ENCODE results near the gene ADCY1.

The ADCY1 gene

DNA sequence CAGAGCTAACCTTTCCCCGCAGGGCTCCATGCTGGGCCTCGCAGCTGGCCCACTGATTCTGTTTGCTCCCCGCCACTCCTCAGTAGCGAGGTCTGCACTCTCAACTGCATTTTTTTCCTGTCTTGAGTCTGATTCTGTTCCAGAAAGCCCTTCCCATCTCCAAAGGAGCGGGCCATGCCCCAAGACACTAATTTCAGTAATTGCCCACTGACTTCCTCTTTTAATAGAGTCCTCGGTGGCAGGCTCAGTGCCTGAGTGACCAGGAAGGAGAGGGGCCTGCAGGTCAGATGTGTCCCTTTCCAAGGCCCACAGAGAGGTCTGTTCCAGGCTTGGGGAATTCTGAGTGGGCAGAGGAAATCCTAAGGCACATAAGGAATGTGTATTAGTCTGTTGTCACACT is 77.4 kb downstream of the ADCY1 start:
- DNase-seq (ENCODE audit: low spot score), result no peak

DNA sequence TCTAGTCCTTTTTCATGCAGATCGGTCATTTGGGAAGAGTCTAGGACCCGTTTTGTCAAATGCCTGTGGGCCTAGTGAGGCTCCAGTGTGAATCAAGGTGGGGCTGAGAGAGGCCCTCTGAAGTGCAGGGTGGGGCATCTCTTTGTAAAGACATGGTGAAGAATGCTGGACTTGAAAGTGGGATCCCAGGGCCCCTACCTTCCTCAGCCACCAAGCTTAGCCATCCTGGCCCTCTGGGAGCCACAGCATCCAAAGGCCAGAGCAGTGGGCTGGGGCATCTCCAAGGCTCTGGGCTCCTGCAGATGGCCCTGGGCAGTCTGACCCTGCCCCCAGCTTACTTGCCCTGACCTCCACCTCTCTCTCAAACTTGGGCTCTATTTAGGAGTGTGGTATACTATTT is 78.5 kb downstream of the ADCY1 start:
- DNase-seq (ENCODE audit: low spot score), result no peak

DNA sequence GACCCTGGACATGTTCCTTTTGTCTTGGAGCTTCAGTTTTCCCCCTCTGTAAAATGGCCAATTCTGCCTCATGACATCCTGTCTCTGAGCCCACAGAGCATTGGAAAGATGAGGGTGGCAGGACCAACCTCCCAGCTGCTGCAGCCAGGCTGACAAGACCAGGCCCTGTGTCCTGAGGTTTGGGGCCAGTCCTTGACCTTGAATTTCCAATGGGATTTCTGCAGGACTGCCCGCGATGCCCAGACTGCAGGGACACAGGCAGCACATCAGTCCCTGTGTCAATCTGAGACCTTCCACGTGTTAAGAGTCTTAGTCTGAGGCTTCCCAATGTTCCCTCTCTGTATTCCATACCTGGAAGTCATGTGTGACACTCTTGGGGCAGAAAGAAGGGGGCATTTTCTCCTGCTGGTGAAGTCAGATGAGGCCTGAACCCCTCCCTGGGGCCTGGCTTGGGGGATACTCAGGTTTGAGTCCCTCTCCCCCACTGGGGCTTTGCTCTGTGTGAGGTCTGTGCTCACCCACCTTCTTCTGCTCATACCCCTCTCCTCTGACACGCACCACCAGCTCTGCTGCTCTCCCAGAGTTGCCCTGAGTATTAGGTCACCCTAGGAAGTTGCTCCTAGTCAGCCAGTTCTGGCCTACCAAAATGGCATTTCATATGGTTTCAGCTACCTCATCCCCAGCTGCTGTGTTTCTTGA is 79.2 kb downstream of the ADCY1 start:
- DNase-seq (ENCODE audit: low spot score), result no peak

DNA sequence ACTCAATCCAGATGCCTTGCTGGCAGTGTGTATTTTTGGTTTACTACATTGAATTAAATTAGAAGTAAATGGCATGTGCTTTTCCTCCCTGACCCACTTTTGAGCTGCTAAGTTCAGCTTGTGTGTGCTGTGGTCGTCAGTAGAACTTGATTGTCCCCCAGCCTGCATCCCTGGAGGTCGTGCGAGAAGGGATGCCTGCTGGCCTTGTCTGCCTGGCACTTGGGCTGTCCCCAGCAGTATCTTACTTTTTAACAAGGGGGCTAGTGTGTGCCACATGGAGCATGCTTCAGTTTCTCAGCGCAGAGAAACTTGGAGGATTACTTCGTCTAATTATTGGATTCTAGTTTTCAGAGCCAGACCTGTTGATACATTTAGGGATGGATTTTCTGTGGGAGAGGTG is 80.2 kb downstream of the ADCY1 start:
- DNase-seq (ENCODE audit: low spot score), result no peak

DNA sequence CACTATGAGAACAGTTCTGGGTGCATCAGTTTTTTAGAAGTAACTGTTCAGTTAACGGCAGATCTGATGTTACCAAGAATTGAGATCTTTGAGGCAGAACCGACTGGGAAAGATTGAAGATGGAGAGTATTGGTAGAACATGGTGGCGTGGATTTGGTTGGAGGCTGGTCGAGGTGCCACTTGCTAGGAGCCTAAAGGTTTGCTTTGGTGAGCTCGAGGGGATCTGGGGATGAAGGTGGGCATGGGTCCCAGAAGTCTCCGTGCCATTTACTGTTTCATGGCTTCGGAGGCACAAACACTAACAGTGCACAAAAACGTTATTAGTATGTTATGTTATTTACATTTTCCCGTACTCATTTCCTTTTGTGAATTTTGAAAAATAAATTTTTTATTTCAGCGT is 81.4 kb downstream of the ADCY1 start:
- DNase-seq (ENCODE audit: low spot score), result no peak

DNA sequence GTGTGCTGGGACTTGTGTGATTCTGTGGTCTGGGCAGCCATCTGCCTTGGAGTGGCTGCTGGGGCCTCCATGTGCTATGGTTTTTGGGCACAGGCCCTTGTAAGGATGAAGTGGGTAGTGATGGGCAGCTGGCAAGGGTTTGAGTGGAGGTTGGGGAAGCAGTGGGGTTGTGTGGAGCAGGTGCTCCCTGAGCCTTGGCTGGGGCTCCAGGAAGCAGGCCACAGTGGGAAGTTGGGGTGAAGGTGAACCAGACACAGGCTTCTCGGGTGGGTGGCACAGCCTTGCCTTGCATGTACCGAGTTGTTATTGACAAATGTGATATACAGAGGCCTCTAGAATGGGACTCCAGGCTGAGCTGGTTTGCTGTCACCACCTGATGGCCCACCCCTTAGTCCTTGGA is 82.3 kb downstream of the ADCY1 start:
- DNase-seq (ENCODE audit: low spot score), result no peak

DNA sequence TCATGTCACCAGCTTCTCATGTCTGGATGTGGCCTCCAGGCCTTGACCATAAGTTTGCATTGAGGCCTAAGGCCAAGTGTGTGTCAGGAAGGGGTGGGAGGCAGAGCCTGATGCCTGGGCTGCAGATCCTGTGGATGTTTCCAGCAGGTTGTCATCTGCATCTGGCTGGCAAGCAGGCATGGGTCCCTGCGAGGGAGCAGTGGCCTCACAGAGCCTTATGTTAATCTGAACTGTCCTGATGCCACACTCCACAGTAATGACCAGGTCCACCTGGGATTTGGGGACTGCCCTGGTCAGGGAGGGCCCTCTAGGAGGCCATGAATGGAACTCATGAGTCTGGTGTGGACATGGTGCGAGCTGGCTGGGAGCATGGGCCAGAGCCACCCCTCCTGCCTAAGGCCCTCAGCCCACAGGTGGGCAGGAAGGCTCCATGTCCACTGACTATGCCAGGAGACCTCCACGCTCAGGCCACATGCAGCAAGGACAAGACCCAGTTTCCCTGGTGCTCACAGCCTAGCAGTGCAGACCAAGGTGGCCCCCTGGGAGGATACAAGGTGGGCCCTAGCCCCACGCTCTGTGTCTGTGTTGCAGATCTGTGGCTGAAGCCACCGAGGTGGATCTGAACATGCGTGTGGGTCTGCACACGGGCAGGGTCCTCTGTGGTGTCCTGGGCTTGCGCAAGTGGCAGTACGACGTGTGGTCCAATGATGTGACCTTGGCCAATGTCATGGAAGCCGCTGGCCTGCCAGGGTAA is 83.1 kb downstream of the ADCY1 start:
- DNase-seq (ENCODE audit: low spot score), result no peak

DNA sequence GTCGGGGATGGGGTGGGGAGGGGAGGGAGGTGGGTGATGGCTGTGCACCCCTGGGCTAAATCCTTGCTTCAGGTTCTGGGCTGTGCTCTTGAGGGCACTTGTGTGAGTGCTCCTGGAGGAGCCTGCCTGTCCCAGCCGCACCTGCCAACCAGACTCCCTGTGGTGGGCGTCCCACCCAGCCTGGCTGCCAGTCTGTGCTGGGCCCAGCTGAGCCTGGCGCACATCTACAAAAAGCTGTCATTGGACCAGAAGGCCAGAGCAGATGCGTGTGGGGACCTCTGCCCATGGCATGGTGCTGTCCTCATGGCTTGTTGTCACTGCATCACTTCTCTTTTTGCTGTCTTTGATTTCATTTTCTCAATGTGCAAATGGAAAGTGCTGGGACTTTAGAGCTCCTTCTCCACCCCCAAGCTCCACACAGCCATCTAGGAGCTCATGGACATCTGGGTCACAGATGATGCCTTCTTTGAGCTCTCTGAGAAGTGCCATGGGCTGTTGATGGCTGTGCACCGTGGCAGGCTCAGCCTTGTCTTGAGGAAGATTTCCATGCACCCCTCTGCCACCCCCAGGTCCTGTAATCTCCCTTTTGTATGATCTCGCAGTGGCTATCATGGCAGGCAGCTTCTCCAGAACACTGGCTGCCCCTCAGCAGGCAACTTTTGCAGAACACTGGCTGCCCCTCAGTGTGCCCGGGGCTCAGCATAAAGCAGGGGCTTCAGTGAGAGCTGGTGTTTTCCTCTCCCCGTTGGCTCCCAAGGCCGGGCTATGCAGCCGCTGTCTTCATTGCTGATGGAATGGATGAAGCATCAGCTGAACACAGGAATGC is 83.9 kb downstream of the ADCY1 start:
- no peak for DNase-seq (ENCODE audit: low spot score)

DNA sequence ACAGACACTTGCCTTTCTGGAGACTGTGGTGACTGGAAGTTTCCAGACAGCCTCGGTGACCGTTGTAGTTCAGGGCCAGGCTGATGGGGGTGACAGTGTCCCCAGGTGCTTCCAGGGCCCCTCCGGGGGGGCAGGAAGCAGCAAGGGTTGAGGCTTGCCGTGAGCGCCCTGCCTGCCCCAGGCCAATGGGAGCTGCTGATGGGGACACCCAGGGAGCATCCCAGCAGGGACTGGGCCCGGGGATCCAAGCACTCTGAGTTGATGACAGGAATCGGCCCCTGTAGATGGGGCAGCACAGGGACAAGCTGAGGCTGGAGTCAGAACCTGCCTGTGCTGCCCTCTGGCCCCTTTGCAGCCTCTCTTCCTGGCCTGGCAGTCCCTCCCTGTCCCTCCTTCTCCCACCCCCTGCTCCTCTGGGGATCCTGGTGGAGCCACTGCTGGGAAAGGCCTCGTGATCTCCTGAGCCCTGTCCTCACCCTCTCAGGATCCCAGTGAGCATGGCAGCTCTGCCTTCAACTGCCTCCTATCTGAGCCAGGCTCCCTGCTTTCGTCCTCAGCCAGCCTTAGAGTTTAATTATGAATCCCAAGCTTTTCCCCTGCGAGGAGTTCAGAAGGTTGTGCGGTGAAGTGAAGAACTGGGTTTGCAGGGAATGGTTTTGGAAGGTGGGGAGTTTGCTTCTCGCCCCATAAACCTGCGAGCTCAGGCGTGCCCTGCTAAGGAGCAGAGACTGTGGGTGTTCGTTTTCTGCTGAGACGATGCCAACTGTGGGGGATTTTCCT is 84.7 kb downstream of the ADCY1 start:
- no peak for DNase-seq (ENCODE audit: low spot score)

DNA sequence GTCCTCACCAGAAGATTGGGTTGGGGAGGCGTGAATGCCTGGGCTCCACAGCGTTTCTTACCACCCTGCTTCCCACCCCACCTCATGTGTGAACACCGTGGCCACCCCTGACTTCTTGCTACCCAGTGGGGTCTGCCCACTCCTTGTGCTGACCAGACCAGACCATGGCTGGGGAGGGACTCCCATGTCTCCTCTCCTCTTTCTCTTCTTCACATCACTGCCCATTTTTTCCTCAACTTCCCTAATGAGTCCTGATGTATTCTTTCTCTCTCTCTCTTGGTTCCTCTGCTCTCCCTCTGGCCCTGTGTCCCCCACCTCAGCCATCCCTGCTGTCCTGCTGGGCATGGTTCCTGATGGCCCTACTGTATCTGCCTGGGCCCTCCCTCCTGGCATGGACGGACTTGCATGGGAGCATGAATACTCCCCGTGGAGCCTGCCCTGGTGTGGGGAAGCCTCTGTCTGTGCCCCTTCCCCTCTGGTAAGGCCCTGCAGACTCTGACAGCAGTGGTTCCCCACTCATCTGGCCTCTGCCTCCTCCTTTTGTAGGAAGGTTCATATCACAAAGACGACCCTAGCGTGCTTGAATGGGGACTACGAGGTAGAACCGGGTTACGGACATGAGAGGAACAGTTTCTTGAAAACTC is 85.5 kb downstream of the ADCY1 start:
- DNase-seq (ENCODE audit: low spot score), result no peak

DNA sequence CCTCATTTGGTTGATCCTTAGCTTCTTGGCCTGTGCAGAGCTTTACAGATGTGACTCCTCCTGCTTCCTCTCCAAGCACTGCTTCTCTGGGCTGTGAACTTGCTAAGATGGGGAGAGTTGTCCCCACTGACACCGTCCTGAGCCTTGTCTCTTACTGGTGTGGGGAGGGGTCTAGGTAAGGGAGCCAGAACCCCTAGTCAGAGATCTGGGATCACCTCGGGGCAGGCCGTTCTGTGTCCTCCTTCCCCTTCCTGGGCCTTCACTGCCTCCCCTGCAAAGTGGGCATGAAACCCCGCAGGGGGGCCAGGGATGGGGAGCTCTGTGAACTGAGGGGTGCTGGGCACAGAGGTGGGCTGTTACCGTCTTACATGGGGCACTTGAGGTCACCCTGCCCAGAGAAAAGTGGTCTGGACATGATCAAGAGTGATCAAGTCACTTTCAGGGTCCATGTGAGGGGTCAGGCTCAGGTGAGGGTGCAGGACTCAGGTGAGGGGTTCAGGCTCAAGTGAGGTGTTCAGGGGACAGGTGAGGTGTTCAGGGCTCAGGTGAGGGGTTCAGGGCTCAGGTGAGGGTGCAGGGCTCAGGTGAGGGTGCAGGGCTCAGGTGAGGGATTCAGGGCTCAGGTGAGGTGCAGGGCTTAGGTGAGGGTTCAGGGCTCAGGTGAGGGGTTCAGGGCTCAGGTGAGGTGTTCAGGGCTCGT is 86.2 kb downstream of the ADCY1 start:
- no peak for DNase-seq (ENCODE audit: low spot score)

DNA sequence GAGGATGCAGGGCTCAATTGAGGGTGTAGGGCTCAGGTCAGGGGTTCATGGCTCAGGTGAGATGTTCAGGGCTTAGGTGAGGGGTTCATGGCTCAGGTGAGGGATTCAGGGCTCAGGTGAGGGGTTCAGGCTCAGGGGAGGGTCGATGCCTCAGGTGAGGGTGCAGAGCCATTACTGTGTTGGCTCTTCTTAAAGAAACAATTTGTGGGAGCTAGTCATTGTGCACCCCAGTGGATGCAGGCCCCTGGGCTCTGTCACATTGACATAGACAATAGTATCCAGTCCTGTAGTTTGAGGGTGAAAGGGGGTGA is 86.7 kb downstream of the ADCY1 start:
- no peak for DNase-seq (ENCODE audit: low spot score)

DNA sequence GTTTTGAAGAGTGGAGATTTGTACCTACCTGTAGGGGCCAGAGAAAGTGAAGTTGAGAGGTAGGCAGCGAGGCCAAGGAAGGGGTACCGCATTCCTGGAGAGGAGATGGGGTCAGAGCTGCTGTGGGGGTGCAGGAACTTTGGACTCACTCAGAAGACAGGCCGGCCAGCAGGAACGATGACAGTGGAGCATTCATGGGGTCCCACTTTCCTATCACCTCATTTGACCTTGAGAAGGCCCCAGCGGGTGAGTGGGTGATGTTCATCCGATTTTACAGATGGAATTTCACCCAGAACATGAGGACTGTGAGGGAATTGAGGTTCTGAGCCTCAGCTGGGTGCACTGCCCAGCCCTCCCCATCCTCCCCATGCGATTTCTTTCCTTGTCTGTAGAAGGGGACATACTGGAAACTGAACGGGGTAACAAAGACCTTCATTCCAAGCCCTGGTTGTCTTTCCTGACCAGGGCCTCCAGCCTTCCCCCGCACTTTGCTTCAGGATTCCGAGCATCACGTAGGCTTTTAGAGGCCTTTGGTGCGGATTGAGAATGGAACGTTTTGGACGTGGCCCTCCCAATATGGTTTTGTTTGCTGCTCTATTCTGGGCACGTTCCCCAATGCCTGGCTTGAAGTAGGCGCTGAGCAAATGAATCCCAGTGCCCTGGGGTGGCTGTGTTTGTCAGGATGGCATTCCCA is 87.3 kb downstream of the ADCY1 start:
- no peak for DNase-seq (ENCODE audit: low spot score)

DNA sequence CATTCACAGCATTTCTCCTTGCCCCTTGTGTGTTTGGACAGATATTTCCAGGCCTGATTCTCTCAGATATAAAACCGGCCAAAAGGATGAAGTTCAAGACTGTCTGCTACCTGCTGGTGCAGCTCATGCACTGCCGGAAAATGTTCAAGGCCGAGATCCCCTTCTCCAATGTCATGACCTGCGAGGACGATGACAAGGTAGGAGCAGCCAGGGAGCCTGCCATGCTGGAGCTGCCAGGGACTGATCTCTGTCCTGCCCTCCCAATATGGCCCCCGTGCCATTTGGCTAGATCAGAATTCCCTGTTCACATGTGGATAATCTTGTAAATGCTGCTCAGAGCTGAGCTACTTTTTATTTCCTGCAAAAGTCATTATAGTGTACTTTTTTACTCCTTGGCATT is 87.8 kb downstream of the ADCY1 start:
- DNase-seq (ENCODE audit: low spot score), result no peak

DNA sequence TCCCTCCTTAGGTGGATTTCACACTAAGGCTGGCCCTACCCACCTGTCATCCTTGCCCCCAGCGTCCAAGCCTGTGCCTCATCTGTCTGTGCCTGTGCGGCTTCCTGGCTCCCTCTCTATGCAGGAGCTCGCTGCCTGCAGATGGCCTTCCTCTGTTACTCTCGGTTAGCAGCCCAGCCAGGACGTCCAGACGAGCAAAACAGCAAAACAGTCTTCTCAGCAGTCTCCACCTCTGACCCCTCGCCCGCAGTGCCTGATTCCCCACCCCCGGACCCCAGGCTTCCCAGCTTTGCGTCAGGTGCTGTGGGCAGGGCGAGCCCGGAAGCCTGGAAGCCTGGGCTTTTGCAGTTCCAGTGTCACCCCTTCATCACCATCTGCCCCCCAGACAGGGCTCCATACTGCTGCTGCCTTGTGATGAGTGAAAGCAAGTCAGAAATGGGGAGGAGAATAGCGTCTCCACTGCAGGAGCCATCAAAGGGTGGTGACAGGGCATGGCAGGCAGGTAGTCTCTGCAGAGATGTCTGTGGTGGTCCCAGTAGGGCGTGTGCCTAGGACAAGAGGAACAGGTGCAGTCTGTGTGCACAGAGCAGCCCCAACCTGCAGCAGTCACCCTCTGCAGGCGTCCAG is 88.5 kb downstream of the ADCY1 start:
- DNase-seq (ENCODE audit: low spot score), result no peak

DNA sequence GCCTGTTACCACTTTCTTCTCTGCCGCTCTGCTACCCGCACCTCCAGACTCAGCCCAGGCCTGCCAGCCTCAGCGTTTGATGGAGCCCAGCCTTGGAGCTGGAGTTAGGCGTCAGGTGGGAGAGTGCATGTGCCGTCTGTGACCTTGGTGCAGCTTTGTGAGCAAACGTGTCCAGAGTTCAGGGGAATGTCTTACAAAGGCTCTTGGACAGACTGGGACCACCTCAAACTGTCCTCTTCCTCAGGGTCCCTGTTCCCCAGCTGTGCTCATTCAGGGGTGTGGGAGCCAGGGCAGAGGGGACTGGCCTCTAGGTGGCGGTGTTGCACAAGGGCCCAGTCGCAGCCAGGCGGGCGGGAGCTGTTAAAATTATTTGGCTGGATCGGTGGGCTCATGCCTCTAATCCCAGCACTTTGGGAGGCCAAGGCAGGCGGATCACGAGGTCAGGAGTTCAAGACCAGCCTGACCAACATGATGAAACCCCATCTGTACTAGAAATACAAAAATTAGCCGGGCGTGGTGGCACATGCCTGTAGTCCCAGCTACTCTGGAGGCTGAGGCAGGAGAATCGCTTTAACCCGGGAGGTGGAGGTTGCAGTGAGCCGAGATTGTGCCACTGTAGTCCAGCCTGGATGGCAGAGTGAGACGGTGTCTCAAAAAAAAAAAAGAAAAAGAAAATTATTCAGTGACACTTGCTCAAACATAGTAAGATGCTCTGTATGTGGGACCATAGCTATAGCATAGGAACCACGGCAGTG is 89.2 kb downstream of the ADCY1 start:
- peak; percentile 19 for DNase-seq (ENCODE audit: low spot score)

DNA sequence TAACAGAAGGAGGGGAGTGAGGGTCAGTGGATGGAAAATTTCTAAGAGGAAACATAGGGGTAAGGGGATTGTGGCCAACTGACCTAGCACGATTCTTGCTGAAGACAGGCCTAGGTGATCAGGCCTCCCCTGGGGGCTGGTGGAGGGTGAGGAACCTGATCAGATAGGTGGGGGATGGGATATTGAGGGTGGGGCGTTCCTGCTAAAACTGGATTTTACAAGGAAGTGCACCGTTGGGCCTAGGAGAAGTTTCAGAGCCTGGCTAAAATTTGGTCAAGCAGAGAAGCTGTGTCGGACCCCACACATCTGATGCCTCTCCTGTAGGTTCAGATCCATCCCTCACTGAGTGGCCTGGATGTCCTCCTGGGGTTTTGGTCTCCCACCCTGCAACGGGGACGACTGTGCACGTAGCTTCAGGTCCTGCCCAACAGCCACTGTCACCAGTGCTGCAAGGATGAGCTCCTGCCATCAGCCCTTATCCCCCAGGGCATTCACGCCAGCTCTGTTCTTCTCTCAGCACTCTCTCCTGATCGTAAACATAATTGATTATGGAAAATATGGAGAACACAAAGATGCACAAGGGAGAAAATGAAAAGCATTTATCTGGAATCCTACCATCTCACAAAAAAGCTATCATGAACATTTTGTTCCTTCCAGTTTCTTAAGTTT is 89.9 kb downstream of the ADCY1 start:
- no peak for DNase-seq (ENCODE audit: low spot score)

DNA sequence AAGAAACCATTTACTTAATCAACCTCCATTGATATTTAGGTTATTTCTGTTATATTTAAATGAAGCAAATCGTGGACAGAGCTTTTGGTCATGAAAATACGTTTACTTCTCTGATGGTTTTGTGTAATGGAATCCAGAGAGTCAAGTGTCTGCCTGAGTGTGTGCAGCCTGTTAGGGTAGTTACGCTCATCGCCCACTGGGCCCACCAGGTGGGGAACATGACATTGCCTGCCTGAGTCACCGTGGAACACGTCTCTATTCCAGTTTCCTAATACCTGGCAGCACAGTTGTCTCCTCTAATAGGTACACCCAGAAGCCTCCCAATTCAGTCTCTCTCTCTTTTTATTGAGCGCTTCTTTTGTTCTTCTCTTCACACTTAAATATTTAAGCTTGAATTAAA is 91.0 kb downstream of the ADCY1 start:
- DNase-seq (ENCODE audit: low spot score), result no peak

DNA sequence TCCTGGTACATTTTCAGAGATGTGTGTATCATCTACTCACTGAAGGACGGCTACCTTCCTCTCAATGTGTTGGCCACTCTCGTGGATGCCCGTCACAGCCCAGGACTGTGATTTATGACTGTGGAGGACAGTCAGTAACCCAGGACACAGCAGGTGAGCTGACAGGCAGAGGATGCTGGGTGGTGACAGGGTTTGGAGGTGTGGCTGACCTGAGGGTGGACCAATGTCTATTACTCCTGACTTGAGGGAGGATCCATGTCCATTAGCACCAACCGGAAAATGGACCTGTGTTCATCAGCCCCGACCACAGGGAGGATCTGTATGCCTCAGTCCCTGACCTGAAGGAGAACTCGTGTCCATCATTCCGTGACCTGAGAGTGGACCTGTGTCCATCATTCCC is 96.1 kb downstream of the ADCY1 start:
- DNase-seq (ENCODE audit: low spot score), result no peak
